ENCODE measurements around the gene ASTN1.

GRCh38 chr1:177092001-177092400, 72.5 kb downstream of the ASTN1 start:
- TF ChIP-seq CTCF (IDR thresholded peaks at IDR 0.05) = no peak
- no peak for TF ChIP-seq POLR2A (IDR thresholded peaks at IDR 0.05)
